Measurements from ENCODE around the gene KIAA0040.

Gene KIAA0040

DNA sequence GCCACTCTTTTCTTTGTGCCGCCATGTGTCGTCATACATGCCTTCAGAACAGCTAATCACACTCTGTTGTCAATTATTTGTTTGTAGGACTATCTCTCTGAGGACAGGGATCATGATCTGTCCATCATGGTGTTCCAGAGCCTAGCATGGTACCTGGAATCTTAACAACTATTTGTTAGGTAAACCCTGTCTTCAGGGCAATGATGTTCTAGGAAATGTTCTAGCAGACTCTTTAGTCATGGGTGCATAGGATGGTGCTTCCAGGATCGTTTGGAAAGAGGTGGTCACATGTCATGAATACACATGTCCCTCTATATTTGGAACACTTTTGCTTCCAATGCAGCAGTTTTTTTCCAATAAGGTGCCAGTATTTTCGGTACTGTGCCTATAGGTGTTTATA is 18.2 kb upstream of the KIAA0040 start:
- DNase-seq, result no peak
- TF ChIP-seq POLR2A (IDR thresholded peaks at IDR 0.05; ENCODE audit: low read length), result no peak

DNA sequence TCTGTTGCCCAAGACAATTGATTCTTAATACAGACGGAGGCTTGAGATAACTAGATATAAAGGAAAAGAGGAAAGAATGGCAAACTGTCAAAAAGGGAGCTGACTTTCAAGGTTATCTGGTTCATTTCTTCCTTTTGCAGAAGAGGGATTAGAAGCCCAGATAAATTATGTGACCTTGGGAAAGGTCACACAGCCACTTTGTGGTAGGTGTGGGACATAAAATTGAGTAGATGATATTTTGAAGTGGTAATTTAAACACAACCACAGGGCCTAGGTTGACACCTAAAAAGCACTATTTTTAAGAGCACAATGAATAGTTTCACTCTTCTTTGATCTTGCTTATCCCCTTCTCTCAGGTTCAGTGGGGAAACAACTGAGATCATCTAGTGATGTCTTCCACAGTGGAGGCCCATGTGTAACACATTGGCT is 16.9 kb upstream of the KIAA0040 start:
- TF ChIP-seq GATA1 (IDR thresholded peaks at IDR 0.05; ENCODE audit: low read depth, low read length) (no peak), POLR2A (IDR thresholded peaks at IDR 0.05; ENCODE audit: low read length) (no peak)
- DNase-seq, result peak; percentile 44 to 73

DNA sequence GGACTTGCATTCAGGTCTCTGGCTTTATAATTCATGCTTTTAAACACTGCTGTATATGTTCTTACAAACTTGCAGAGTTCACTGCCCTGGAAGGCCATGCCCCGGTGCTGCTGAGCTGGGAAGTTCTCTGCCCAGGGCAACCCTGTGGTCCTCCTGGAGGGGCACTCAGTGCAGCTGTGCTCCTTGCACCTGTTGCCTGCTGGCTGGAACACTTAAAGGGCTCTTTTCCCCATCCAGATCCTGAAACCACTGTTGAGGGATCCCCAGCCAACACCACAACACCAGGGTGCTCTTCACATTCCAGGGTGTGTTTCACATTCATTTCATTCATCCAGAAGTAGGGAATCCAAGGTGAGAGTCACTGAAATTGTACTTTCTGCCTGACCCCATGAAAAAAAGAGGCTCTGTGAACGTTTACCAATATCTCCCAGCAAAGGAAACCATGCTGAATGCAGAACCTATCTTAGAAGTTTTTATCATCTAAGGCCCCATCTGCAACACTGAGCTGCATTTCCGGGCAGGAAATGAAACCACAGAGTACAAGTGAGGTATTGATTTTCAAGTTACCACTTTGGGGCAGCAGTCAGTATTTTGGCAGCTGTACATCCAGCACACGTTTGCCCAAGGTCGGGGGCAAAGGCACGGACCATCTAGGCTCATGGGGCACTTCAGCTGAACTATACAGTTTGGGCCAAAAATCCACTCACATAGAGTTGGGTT is 16.4 kb upstream of the KIAA0040 start:
- TF ChIP-seq POLR2A (IDR thresholded peaks at IDR 0.05; ENCODE audit: low read length) (no peak), GATA1 (IDR thresholded peaks at IDR 0.05; ENCODE audit: low read depth, low read length) (no peak)
- DNase-seq, result peak; percentile 44 to 73

DNA sequence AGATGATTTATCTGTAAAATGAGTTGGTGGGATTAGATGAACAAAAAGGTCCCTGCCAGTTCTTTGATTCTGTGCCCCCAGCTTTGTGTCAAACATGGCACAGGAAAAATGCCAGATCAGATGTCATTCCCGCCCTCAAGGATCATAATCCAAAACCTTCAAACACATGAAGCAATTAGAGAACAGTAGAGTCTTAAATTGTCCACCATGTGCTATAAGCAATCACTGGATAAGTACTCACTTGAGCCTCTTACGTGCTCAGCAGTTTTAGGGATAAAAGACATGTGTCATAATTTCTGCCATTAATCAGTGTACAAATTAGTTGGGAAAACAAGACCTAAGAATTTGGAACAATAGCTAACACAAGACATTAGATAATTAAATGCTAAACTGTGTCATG is 15.4 kb upstream of the KIAA0040 start:
- TF ChIP-seq GATA1 (IDR thresholded peaks at IDR 0.05; ENCODE audit: low read depth, low read length) (no peak), POLR2A (IDR thresholded peaks at IDR 0.05; ENCODE audit: low read length) (no peak)
- no peak for DNase-seq

DNA sequence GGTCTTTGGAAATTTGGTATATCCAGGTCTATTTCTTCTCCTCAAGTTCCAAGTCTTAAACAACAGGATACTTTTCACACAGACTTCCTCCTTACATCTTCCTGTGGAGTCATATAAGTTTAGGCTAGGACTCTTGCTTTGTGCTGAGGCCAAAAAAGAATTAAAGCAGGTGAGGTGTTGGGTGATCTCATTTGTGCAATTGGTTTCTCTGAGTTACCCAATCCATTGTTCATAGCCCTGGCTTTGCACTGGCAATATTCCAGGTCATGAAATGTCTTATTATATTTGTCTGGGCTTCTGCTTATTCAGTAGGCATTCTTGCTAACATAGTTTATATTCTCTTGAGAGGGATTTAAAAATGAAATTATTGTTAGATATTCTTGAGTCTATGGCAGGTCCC is 14.1 kb upstream of the KIAA0040 start:
- DNase-seq, result no peak
- TF ChIP-seq GATA1 (IDR thresholded peaks at IDR 0.05; ENCODE audit: low read depth, low read length) (no peak), POLR2A (IDR thresholded peaks at IDR 0.05; ENCODE audit: low read length) (no peak)

DNA sequence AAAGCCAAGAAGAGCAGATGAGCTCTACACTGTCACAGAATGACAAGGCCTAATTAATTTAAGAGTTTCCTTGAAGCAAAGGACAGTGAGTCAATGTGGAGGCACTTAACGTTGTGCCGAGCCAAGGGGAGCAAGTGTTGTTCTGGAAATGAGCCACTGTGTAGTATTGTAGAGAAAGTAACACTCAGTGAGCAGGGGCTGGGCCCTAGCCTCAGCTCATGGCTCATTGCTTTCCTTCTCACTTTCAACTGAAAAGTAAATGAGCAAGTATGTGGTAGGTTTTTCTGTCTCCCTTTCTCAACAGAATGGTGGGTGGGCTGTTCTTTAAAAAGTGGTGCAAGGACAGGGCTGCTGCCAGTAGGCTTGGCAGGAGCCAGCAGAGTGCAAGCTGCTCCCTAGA is 11.8 kb upstream of the KIAA0040 start:
- TF ChIP-seq POLR2A (IDR thresholded peaks at IDR 0.05; ENCODE audit: low read length) (no peak), GATA1 (IDR thresholded peaks at IDR 0.05; ENCODE audit: low read depth, low read length) (no peak)
- DNase-seq, result no peak

DNA sequence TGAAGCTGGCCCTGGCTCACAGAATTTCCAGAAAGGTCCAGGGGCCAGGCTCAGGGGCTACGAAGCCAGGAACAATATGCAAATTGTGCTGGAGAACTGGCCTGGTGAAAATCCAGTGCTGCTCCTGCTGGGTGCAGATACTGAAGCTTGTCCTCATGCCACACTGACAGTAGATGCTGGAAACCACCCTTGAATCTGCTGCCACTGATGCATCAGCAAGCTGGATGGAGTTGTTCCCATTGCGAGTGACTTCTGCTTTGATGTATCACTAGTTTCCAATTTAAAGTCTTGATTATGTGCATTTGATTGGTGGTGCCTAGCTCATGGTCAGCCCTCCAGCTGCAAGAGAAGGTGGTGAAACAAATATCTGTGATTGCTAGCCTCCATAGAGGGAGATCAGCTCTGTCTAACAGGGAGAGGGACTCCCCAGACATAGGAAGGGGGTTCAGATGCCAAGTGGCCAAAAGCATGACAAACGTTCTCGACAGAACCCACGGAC is 11.0 kb upstream of the KIAA0040 start:
- no peak for TF ChIP-seq GATA1 (IDR thresholded peaks at IDR 0.05; ENCODE audit: low read depth, low read length)
- no peak for TF ChIP-seq POLR2A (IDR thresholded peaks at IDR 0.05; ENCODE audit: low read length)
- DNase-seq, result no peak

DNA sequence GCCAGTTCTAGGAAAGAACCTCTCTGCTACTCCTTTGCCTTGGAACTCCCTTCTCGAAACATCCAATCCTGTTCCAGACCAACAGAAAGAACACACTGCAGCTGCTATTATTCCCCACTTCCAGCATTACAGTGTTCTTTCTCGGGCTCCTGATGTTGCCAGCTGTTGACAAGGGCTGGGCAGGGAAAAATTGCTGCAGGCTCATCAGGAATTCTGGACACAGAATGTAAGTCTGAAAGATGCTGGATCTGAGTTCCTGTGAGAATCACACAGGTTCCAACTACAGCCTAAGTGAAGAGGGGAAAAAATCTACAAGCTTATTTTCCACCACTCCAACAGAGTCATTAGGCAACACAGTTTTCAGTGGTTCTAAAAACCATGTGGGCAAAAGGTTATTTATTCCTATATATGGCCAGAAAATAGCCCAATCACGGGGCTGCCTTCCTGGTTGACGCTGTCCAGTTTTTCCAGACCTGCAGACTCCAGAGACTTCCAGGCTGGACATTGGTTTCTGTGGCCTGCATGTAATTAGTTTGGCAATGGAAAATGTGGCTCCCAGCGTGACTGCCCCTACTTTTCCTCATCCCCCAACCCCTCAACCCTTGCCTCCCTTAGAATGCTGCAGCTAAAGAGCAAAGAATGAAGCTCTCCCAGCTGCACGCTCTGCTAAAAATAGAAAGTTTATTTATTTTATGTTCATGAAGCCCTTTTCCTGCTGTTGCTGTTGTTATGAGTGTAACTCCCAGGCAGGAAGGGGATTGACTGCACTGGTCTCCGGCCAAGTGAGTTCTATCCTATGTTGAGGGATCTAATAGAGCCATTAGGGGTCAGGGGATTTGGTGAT is 8.3 kb upstream of the KIAA0040 start:
- no peak for DNase-seq
- TF ChIP-seq POLR2A (IDR thresholded peaks at IDR 0.05; ENCODE audit: low read length) (no peak), GATA1 (IDR thresholded peaks at IDR 0.05; ENCODE audit: low read depth, low read length) (no peak)

DNA sequence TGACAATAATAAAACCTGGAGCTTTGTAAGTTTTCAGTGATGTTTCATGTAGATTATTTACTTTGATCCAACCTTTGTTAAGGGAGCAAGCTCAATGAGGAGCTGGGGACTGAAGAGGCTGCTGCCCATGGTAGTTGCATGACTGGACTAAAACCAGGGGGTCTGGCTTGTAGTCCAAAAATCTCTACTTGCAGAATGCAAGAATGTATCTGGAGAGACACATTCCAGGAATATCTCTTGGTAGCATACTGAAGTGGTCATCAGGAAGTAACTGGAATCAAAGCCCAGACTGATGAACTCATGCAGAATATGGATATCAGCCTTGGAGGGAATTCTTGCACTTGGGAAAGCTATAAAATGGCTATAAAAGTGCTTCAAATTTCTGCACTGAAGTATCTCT is 5.8 kb upstream of the KIAA0040 start:
- DNase-seq, result no peak
- TF ChIP-seq POLR2A (IDR thresholded peaks at IDR 0.05; ENCODE audit: low read length) (no peak), GATA1 (IDR thresholded peaks at IDR 0.05; ENCODE audit: low read depth, low read length) (no peak)

DNA sequence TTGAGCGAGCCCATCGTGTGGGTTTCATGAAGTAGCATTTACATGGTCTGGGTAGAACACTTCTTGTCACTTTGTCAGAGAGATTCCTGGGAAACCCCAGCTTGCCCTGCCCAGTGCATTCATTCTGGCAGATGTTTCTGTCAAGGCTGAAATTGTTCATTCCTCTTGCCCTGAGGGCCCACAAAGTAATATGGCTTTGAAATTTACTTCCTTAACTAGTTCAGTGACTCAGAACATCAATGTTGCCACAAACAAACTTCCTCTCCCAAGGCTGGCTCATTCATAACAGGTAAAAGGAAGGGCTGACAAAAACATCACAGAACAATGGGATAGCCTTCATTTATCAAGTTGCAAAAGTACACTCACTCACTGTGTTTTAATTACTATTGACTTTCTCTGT is 5.0 kb upstream of the KIAA0040 start:
- TF ChIP-seq GATA1 (IDR thresholded peaks at IDR 0.05; ENCODE audit: low read depth, low read length), result no peak
- TF ChIP-seq POLR2A (IDR thresholded peaks at IDR 0.05; ENCODE audit: low read length), result no peak
- no peak for DNase-seq

DNA sequence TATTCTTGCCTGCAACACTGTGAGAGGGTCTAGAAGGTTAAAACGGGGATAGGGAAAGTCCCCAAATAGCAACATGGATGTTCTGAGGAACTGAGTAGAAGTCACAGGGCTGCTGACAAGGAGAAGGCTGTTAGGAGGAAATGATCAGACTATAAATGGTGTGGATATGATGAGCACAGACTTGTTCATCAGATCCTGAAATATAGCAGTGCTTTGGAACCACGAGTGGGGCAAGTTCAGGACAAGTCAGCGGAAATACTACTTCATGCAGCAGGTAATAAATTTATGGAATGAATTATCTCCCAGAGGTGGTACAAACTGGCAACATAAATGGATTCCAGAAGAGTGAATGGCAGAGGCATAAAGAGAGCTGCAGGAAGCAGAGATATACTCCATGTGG is 3.2 kb upstream of the KIAA0040 start:
- no peak for DNase-seq
- no peak for TF ChIP-seq POLR2A (IDR thresholded peaks at IDR 0.05; ENCODE audit: low read length)
- TF ChIP-seq GATA1 (IDR thresholded peaks at IDR 0.05; ENCODE audit: low read depth, low read length), result no peak

DNA sequence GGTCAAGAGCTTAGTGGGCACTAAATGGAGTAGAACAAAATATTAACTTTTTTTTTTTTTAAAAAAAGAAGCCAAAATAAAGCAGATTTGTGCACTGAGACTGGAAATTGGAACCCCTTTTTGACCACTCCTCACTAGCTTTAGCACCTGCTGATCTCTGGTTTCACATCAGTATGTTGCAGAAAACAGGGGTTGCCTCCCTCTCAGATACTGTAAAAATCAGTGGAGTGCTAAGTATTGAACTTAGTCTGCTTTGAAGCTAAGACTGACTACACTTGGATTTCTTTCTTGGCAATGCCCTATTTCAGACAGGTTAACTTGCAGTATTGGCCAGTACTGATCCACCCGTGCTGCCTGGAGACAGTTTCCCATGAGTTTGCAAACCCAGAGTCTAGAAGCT is 2.7 kb upstream of the KIAA0040 start:
- TF ChIP-seq GATA1 (IDR thresholded peaks at IDR 0.05; ENCODE audit: low read depth, low read length), result no peak
- TF ChIP-seq POLR2A (IDR thresholded peaks at IDR 0.05; ENCODE audit: low read length), result no peak
- DNase-seq, result no peak

DNA sequence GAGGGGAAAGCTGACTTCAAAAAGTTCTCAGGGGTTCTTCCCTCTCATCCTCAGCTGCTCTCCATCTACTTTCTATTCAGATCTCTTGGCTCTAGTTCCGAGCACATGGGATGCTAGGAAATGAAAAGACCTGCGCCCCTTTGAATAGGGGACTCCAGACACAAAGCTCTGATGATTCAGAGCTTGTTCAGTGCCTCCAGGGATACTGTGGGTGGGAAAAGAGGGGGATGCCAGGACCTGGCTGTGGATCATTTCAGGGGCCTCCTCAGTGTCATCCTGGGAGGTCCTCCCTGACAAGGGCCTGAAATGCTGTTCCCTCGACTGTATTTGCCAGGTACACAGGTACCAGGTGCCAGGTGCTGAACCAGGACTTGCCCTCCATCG is 943 bp upstream of the KIAA0040 start:
- no peak for DNase-seq

DNA sequence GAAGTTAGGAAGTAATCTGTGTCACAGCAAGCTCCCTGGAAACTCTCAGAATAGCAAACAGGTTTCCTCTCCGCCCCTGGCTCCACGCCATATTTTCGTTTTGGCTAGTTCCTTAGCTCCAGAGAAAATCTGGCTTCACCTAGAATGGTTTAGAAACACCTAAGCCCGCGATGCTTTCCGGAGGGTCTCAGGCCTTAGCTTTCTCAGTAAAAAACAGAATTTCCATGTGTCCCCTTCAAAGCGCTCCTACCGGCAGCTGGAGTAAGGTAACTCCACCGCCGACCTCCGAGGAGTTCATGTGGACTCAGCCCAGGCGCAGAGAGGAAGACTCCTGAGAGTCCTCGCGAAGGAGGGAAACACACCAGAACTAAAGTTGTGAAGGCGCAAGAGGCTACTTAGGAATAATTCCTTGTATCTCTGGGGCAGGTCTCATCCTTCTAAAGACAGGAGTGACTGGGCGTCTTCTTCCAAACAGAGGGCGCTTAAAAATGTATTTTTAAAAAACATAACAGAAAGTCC is 406 bp downstream of the KIAA0040 start:
- peak; percentile 57 to 62 for DNase-seq

More for the DNA sequence above, 943 bp upstream of the KIAA0040 start:
- no peak for TF ChIP-seq POLR2A (IDR thresholded peaks at IDR 0.05; ENCODE audit: low read length)
- TF ChIP-seq GATA1 (IDR thresholded peaks at IDR 0.05; ENCODE audit: low read depth, low read length), result no peak

More for the DNA sequence above, 406 bp downstream of the KIAA0040 start:
- no peak for TF ChIP-seq POLR2A (IDR thresholded peaks at IDR 0.05; ENCODE audit: low read length)
- no peak for TF ChIP-seq GATA1 (IDR thresholded peaks at IDR 0.05; ENCODE audit: low read depth, low read length)

Measured in erythroblast (primary cell).